DOHH2 (cell line): ENCODE data around the gene TLE3.

Source experiments
- H3F3A ChIP-seq: fragments of 200-600 bp; sonication (generic), shearing (Covaris generic); 2 replicates; pipeline ENCODE4 v1.6.0; 2016; ENCODE audit warnings: antibody characterized with exemption, mild to moderate bottlenecking; ENCODE audit not compliant: control insufficient read depth, insufficient read depth
- H3K27ac ChIP-seq: fragments of 200-600 bp; sonication (generic); 2 replicates; pipeline ENCODE4 v1.5.1; 2014; ENCODE audit warnings: low read depth, mild to moderate bottlenecking, low read length, moderate library complexity
- H3K27me3 ChIP-seq: fragments of 200-600 bp; sonication (generic); 2 replicates; pipeline ENCODE4 v1.6.1; 2014; ENCODE audit warnings: mild to moderate bottlenecking, low read length, mixed read lengths; ENCODE audit not compliant: control insufficient read depth
- H3K36me3 ChIP-seq: fragments of 200-600 bp; sonication (generic); 2 replicates; pipeline ENCODE4 v1.6.1; 2014; ENCODE audit warnings: mild to moderate bottlenecking, low read length, moderate library complexity, mixed read lengths; ENCODE audit not compliant: control insufficient read depth
- H3K4me1 ChIP-seq: fragments of 200-600 bp; sonication (generic); 2 replicates; pipeline ENCODE4 v1.6.1; 2014; ENCODE audit warnings: mild to moderate bottlenecking, low read length, mixed read lengths; ENCODE audit not compliant: control insufficient read depth
- H3K4me2 ChIP-seq: fragments of 200-600 bp; sonication (generic); 2 replicates; pipeline ENCODE4 v1.6.0; 2014; ENCODE audit warnings: mild to moderate bottlenecking, low read length, moderate library complexity
- H3K4me3 ChIP-seq: fragments of 200-600 bp; sonication (generic); 2 replicates; pipeline ENCODE4 v1.5.1; 2014; ENCODE audit warnings: mild to moderate bottlenecking, low read length, mixed read lengths
- H3K79me2 ChIP-seq: fragments of 200-600 bp; sonication (generic); 2 replicates; pipeline ENCODE4 v1.6.1; 2014; ENCODE audit warnings: mild to moderate bottlenecking, low read length, mixed read lengths; ENCODE audit not compliant: control insufficient read depth
- H3K9me2 ChIP-seq: fragments of 200-600 bp; sonication (generic); replicated peaks from 2 replicates; pipeline ENCODE4 v1.6.1; 2014; ENCODE audit warnings: mild to moderate bottlenecking, low read length, mixed read lengths; ENCODE audit not compliant: control insufficient read depth
- H3K9me3 ChIP-seq: fragments of 200-600 bp; sonication (generic); 2 replicates; pipeline ENCODE4 v1.6.1; 2014; ENCODE audit warnings: antibody characterized with exemption, low read length, mixed read lengths; ENCODE audit not compliant: control insufficient read depth, insufficient read depth
- H4K20me1 ChIP-seq: fragments of 200-600 bp; sonication (generic); 2 replicates; pipeline ENCODE4 v1.6.0; 2014; ENCODE audit warnings: low read depth, mild to moderate bottlenecking, antibody characterized with exemption, low read length, moderate library complexity; ENCODE audit not compliant: control insufficient read depth, insufficient read depth
- CTCF ChIP-seq: fragments of 200-600 bp; sonication (generic); IDR thresholded peaks from one replicate; pipeline ENCODE4 v1.5.1; 2014; ENCODE audit warnings: antibody characterized with exemption, mild to moderate bottlenecking, low read depth, low read length; ENCODE audit not compliant: poor library complexity, severe bottlenecking
- EZH2phosphoT487 ChIP-seq: fragments of 200-600 bp; sonication (generic); IDR thresholded peaks from 2 replicates; pipeline ENCODE4 v1.6.1; 2017; ENCODE audit warnings: borderline replicate concordance, mild to moderate bottlenecking, antibody characterized with exemption, low read length, moderate library complexity, mixed read lengths

Gene TLE3

GRCh38 chr15:70099967-70100473 is 2.3 kb upstream of the TLE3 start:
- Histone ChIP-seq H3K79me2 (peaks cover 25% of the 10 kb centered on the region), H3K27me3 (peaks cover 34% of the 10 kb centered on the region), H3K27ac (no peak overlapping the region), H3K4me1 (peaks cover 62% of the 10 kb centered on the region), H4K20me1 (peaks cover 11% of the 10 kb centered on the region), H3K9me2 (no peaks in the 10 kb centered on the region), H3K4me3 (peak overlapping the region; percentile 68), H3K36me3 (peaks cover 15% of the 10 kb centered on the region), H3K9me3 (no peaks in the 10 kb centered on the region), H3K4me2 (peak overlapping the region; percentile 82), H3F3A (peaks cover 8% of the 10 kb centered on the region)
- no peak for TF ChIP-seq CTCF
- no peak for TF ChIP-seq EZH2phosphoT487

- Histone ChIP-seq H3K27ac (peak overlapping the region; percentile 84), H3K9me3 (no peaks in the 10 kb centered on the region), H3K4me1 (peaks cover 68% of the 10 kb centered on the region), H3K27me3 (peaks cover 32% of the 10 kb centered on the region), H3K4me2 (peak overlapping the region; percentile 82), H3K4me3 (peak overlapping the region; percentile 98), H3K79me2 (peaks cover 32% of the 10 kb centered on the region), H4K20me1 (peaks cover 18% of the 10 kb centered on the region), H3F3A (peaks cover 8% of the 10 kb centered on the region), H3K9me2 (no peaks in the 10 kb centered on the region), H3K36me3 (peaks cover 22% of the 10 kb centered on the region)
- TF ChIP-seq CTCF (no peak), EZH2phosphoT487 (no peak)
These were observed 1.6 kb upstream of the TLE3 start for GRCh38 chr15:70099167-70099966.

GRCh38 chr15:70098461-70099166 is 897 bp upstream of the TLE3 start:
- Histone ChIP-seq H3K27me3 (peaks cover 27% of the 10 kb centered on the region), H3K4me3 (peak overlapping the region; percentile 98), H3K9me2 (no peaks in the 10 kb centered on the region), H3K4me2 (peak overlapping the region; percentile 82), H3K4me1 (peaks cover 68% of the 10 kb centered on the region), H3K36me3 (peaks cover 29% of the 10 kb centered on the region), H4K20me1 (peaks cover 18% of the 10 kb centered on the region), H3K27ac (peak overlapping the region; percentile 84), H3F3A (peaks cover 13% of the 10 kb centered on the region), H3K9me3 (no peaks in the 10 kb centered on the region), H3K79me2 (peaks cover 38% of the 10 kb centered on the region)
- TF ChIP-seq EZH2phosphoT487 (no peak), CTCF (no peak)
